Left hindlimb (tissue), 1 donor: ENCODE results near the gene PAFAH1B2.
A peak's percentile ranks its signal among the peaks of the same experiment; 100 is the strongest.
"Not testable (repeated sequence)": the region's sequence is repeated elsewhere in the genome, so short reads cannot be mapped to it uniquely, and the experiment has no call there.

Experiments used
- DNase-seq: peaks from one replicate; pipeline ENCODE4 v3.0.0-alpha.2; 2018

Gene PAFAH1B2

GRCh38 chr11:117143871-117144476 lies at the start of gene PAFAH1B2:
Gene PAFAH1B2 (plus strand): TSS chr11:117144287. CDS start chr11:117152448, 8,161 bp downstream.
- peak; percentile 97 for DNase-seq

GRCh38 chr11:117094776-117095175 lies 49.3 kb upstream of the PAFAH1B2 start:
- DNase-seq, result peak; percentile 43

- no peak for DNase-seq
These were observed 48.6 kb upstream of the PAFAH1B2 start for GRCh38 chr11:117095284-117096161.

GRCh38 chr11:117096201-117096991 lies 47.7 kb upstream of the PAFAH1B2 start:
- DNase-seq, result no peak

- DNase-seq, result no peak
These were observed 47.1 kb upstream of the PAFAH1B2 start for GRCh38 chr11:117097014-117097388.

GRCh38 chr11:117097389-117098268 lies 46.5 kb upstream of the PAFAH1B2 start:
- DNase-seq, result peak; percentile 66

- peak; percentile 97 for DNase-seq
These were observed 45.5 kb upstream of the PAFAH1B2 start, which contains the start of gene SIK3 for GRCh38 chr11:117098269-117099232. Gene SIK3 (minus strand): TSS chr11:117098428. CDS start chr11:117098415, 13 bp downstream.

GRCh38 chr11:117099696-117100095 lies 44.4 kb upstream of the PAFAH1B2 start:
- no peak for DNase-seq

- no peak for DNase-seq
These were observed 43.5 kb upstream of the PAFAH1B2 start for GRCh38 chr11:117100556-117100955.

GRCh38 chr11:117107701-117108590 lies 36.1 kb upstream of the PAFAH1B2 start:
- DNase-seq, result no peak

GRCh38 chr11:117110294-117110950 lies 33.7 kb upstream of the PAFAH1B2 start:
- DNase-seq, result no peak

- not testable (repeated sequence) for DNase-seq
These were observed 31.6 kb upstream of the PAFAH1B2 start for GRCh38 chr11:117112497-117112896.

GRCh38 chr11:117112939-117113338 lies 31.1 kb upstream of the PAFAH1B2 start:
- not testable (repeated sequence) for DNase-seq

GRCh38 chr11:117117681-117118080 lies 26.4 kb upstream of the PAFAH1B2 start:
- no peak for DNase-seq

- DNase-seq, result no peak
These were observed 22.9 kb upstream of the PAFAH1B2 start for GRCh38 chr11:117121176-117121575.

- no peak for DNase-seq
These were observed 21.5 kb upstream of the PAFAH1B2 start for GRCh38 chr11:117122556-117122955.

GRCh38 chr11:117126223-117126965 lies 17.7 kb upstream of the PAFAH1B2 start:
- DNase-seq, result no peak

- no peak for DNase-seq
These were observed 16.8 kb upstream of the PAFAH1B2 start for GRCh38 chr11:117127171-117127901.
